Heart left ventricle (tissue), 16 donors: ENCODE data around the gene MAN2B2. TPM values are rescaled to one million over a fixed set of nuclear protein-coding genes. Genes with fewer than 3 reads are reported as not detected.

Experiments
- ATAC-seq, 4 donors: fragments of 200-7000 bp; cut with Tn5 transposase; one replicate each; pipeline ENCODE4 v1.9.1; 2020 to 2022; ENCODE audit warnings: moderate library complexity in 4 of 4, mild to moderate bottlenecking in 3 of 4, moderate number of reproducible peaks in 1 of 4
- DNase-seq, 5 donors: peaks; one replicate each; pipeline ENCODE4 v3.0.0-alpha.2; 2020
- H3K27ac ChIP-seq, 12 donors: fragments of 200-600 bp; sonication (generic) in 4 of 12; one replicate each; pipeline versions ENCODE4 v1.5.0 to v1.8.0; 2016 to 2022; ENCODE audit warnings: mild to moderate bottlenecking in 2 of 12
- H3K27me3 ChIP-seq, 9 donors: fragments of 200-600 bp; sonication (generic) in 2 of 9; one replicate each; pipeline versions ENCODE4 v1.5.1 to v1.8.0; 2016 to 2022; ENCODE audit warnings: mild to moderate bottlenecking in 3 of 9
- H3K36me3 ChIP-seq, 9 donors: fragments of 200-600 bp; sonication (generic) in 2 of 9; one replicate each; pipeline versions ENCODE4 v1.5.0 to v1.8.0; 2018 to 2022; ENCODE audit warnings: mild to moderate bottlenecking in 2 of 9
- H3K4me1 ChIP-seq, 12 donors: fragments of 200-600 bp; sonication (generic) in 4 of 12; one replicate each; pipeline versions ENCODE4 v1.5.0 to v1.8.0; 2016 to 2022; ENCODE audit warnings: mild to moderate bottlenecking in 3 of 12
- H3K4me3 ChIP-seq, 12 donors: fragments of 200-600 bp; sonication (generic) in 4 of 12; one replicate each; pipeline versions ENCODE4 v1.5.0 to v1.8.0; 2017 to 2022; ENCODE audit warnings: mild to moderate bottlenecking in 9 of 12, moderate library complexity in 4 of 12
- H3K9me3 ChIP-seq, 12 donors: fragments of 200-600 bp; sonication (generic) in 4 of 12; one replicate each; pipeline versions ENCODE4 v1.5.0 to v1.8.0; 2016 to 2022; ENCODE audit warnings: mild to moderate bottlenecking in 1 of 12
- POLR2A ChIP-seq, 2 donors: fragments of 450-650 bp; IDR thresholded peaks; one replicate each; pipeline ENCODE4 v1.6.1; 2017; ENCODE audit warnings: antibody characterized with exemption in 2 of 2, mild to moderate bottlenecking in 2 of 2, moderate library complexity in 2 of 2
- WGBS, 4 donors: extraction: QIAGEN DNeasy Blood & Tissue Kit in 2 of 4; methylation state at CpG; one replicate each; pipeline versions ENCODE4 v1.1.5 to v1.1.7; 2013 to 2018; 5-methylcytosine and 5-hydroxymethylcytosine counted together
- intact Hi-C, 10 donors: fragments of 100-400 bp; cut with DNase I; formaldehyde crosslinking; loops; one replicate each; pipeline versions ENCODE4 v1.11.1 to v1.14.2; 2022
- polyA plus RNA-seq, 2 donors: library from polyadenylated mRNA; stranded (reverse); fragments of 200-250 nt; gene quantifications; one replicate each; pipeline ENCODE4 v1.2.3, GENCODE V29; 2013
- total RNA-seq, 9 donors: library from RNA; depleted of rRNA in 2 of 9; stranded (reverse); fragments of >200 nt in 2 of 9; fragmentation: NEBNext Ultra II Directional in 3 of 9; extraction: Animal tissue kit (Norgen Biotek cat#: 25700) in 3 of 9; gene quantifications; one replicate each; pipeline versions ENCODE4 v1.1.0 to v1.2.4, GENCODE V29; 2016 to 2023
- TF ChIP-seq, protein P1 (sequence below), 12 donors: fragments of 200-600 bp; sonication (generic) in 4 of 12; IDR thresholded peaks; one replicate each; pipeline versions ENCODE4 v1.5.0 to v1.8.0; 2018 to 2022; ENCODE audit warnings: antibody characterized with exemption in 12 of 12, mild to moderate bottlenecking in 5 of 12
- donor health status: ischemic (EF 13 %, LVEDD 7.1; RV severe dilation, severe dysfunction).
- donor health status: healthy with polysubstance abuse.
- donor health status: DM: no; HTN: yes; CAD: no.
- donor health status: DM: no; HTN: no; CAD: no.
- donor health status: ischemic (EF 25% LVEDD 6.9; RV normal size, moderate dysfunction).
- donor health status: ischemic (EF 25% LVEDD 5.7; RV mildly dilated, moderate dysfunction).
- donor health status: healthy.
- donor health status: DM: yes; HTN: yes; CAD: no.
- donor health status: ischemic (EF 35%, LVEDD 5.7; RV mildly dilated, moderate dysfunction).
- donor health status: nonischemic (EF 11% LVEDD 7.7; RV severe dilation, severe dysfunction).
- donor health status: DM: yes; HTN: yes; CAD: no.
- donor health status: PGD.
- donor health status: ischemic (EF 29% LVEDD 5.4; RV normal size, mild dysfunction).
- donor health status: nonischemic (EF 23%, LVEDD 6.1; RV moderate dilation, normal function).

The MAN2B2 gene
- total and polyA plus RNA-seq, 11 donors: 4.4 to 33.6 (median 19.8) TPM

GRCh38 chr4:6542951-6543350 lies 32.0 kb upstream of the MAN2B2 start:
- H3K27me3 ChIP-seq: peaks cover 0 to 33% (median 7%) of the 10 kb centered on the region in 9 donors
- no peak for TF ChIP-seq POLR2A (IDR thresholded peaks at IDR 0.05)
- TF ChIP-seq, protein P1, sequence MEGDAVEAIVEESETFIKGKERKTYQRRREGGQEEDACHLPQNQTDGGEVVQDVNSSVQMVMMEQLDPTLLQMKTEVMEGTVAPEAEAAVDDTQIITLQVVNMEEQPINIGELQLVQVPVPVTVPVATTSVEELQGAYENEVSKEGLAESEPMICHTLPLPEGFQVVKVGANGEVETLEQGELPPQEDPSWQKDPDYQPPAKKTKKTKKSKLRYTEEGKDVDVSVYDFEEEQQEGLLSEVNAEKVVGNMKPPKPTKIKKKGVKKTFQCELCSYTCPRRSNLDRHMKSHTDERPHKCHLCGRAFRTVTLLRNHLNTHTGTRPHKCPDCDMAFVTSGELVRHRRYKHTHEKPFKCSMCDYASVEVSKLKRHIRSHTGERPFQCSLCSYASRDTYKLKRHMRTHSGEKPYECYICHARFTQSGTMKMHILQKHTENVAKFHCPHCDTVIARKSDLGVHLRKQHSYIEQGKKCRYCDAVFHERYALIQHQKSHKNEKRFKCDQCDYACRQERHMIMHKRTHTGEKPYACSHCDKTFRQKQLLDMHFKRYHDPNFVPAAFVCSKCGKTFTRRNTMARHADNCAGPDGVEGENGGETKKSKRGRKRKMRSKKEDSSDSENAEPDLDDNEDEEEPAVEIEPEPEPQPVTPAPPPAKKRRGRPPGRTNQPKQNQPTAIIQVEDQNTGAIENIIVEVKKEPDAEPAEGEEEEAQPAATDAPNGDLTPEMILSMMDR (IDR thresholded peaks at IDR 0.05): no peak
- H3K4me1 ChIP-seq: no peaks in the 10 kb centered on the region
- peak in 1 of 5 donors; percentile 42 for DNase-seq
- no peaks in the 10 kb centered on the region for H3K36me3 ChIP-seq
- WGBS, 4 donors: 55 to 77% (median 72%) methylated on average over 8 to 12 of the region's 12 CpGs
- H3K4me3 ChIP-seq: no peak overlapping the region
- no peak for ATAC-seq
- no peak overlapping the region for H3K27ac ChIP-seq
- intact Hi-C loops: loop anchor here in 4 of 10 donors (5.0 to 10.0 kb wide), 3 partner anchors 211 to 298 kb away; no protein-coding TSS in a partner anchor
- H3K9me3 ChIP-seq: peaks cover 0 to 12% (median 0%) of the 10 kb centered on the region in 12 donors

- TF ChIP-seq POLR2A (IDR thresholded peaks at IDR 0.05): no peak
- TF ChIP-seq, protein P1 (IDR thresholded peaks at IDR 0.05): no peak
- H3K27ac ChIP-seq: no peak overlapping the region
- H3K36me3 ChIP-seq: no peaks in the 10 kb centered on the region
- peaks cover 0 to 16% (median 0%) of the 10 kb centered on the region in 12 donors for H3K4me1 ChIP-seq
- H3K9me3 ChIP-seq: peaks cover 0 to 1% (median 0%) of the 10 kb centered on the region in 12 donors
- intact Hi-C loops: loop anchor here in 9 of 10 donors (2.0 to 10.0 kb wide), 6 partner anchors 74 to 301 kb away; partner anchors contain the start of gene PPP2R2C (in 1 of the 9)
- WGBS, 4 donors: 74 to 77% (median 75%) methylated on average over 4 of the region's 4 CpGs
- H3K27me3 ChIP-seq: peaks cover 0 to 15% (median 0%) of the 10 kb centered on the region in 9 donors
- ATAC-seq (no peak), DNase-seq (peak in 1 of 5 donors; percentile 16)
- no peak overlapping the region for H3K4me3 ChIP-seq
Measured at GRCh38 chr4:6546091-6546490, 28.9 kb upstream of the MAN2B2 start.

- H3K36me3 ChIP-seq: no peaks in the 10 kb centered on the region
- intact Hi-C loops: loop anchor here in 9 of 10 donors (2.0 to 10.0 kb wide), 6 partner anchors 75 to 302 kb away; partner anchors contain the start of gene PPP2R2C (in 1 of the 9)
- ATAC-seq (peak in 1 of 4 donors; percentile 37), DNase-seq (peak in 3 of 5 donors; percentile 18 to 40 (median 31))
- H3K4me3 ChIP-seq: no peak overlapping the region
- peaks cover 0 to 16% (median 0%) of the 10 kb centered on the region in 12 donors for H3K4me1 ChIP-seq
- H3K27ac ChIP-seq: no peak overlapping the region
- TF ChIP-seq, protein P1 (IDR thresholded peaks at IDR 0.05): peak; percentile 70 to 86 (median 78)
- no peak for TF ChIP-seq POLR2A (IDR thresholded peaks at IDR 0.05)
- peaks cover 0 to 14% (median 0%) of the 10 kb centered on the region in 9 donors for H3K27me3 ChIP-seq
- 21 to 25% (median 24%) methylated on average over 19 of the region's 19 CpGs for WGBS, 4 donors
- H3K9me3 ChIP-seq: peaks cover 0 to 8% (median 0%) of the 10 kb centered on the region in 12 donors
Measured at GRCh38 chr4:6546681-6547447, 28.1 kb upstream of the MAN2B2 start.
